C4-2B (cell line): ENCODE results near the gene SAMD4B.

Experiments used
- ZFX ChIP-seq: fragments of 450-650 bp; IDR thresholded peaks from 2 replicates; pipeline ENCODE4 v1.6.1; 2017
- TF ChIP-seq, protein P1 (sequence below): fragments of 450-650 bp; conservative IDR thresholded peaks from 2 replicates; pipeline ENCODE4 v1.5.1; 2017; ENCODE audit warnings: mild to moderate bottlenecking

DNA sequence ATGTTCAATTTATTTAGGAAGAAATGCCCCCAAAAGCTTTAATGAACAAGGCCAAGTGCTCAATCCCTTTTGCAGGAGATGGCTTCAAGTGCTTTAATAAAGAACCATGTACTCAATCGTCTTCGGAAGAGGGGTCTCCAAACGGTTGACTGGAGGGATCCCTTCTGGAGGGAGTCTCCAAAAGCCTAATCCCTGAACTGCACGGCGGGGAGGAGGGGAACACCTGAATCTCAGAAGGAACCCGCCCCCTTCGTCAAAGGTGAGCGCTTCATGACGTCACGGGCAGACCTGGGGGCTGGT is 48.2 kb downstream of the SAMD4B start:
- TF ChIP-seq, protein P1, sequence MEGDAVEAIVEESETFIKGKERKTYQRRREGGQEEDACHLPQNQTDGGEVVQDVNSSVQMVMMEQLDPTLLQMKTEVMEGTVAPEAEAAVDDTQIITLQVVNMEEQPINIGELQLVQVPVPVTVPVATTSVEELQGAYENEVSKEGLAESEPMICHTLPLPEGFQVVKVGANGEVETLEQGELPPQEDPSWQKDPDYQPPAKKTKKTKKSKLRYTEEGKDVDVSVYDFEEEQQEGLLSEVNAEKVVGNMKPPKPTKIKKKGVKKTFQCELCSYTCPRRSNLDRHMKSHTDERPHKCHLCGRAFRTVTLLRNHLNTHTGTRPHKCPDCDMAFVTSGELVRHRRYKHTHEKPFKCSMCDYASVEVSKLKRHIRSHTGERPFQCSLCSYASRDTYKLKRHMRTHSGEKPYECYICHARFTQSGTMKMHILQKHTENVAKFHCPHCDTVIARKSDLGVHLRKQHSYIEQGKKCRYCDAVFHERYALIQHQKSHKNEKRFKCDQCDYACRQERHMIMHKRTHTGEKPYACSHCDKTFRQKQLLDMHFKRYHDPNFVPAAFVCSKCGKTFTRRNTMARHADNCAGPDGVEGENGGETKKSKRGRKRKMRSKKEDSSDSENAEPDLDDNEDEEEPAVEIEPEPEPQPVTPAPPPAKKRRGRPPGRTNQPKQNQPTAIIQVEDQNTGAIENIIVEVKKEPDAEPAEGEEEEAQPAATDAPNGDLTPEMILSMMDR = no peak
- no peak for TF ChIP-seq ZFX
